Forelimb muscle (tissue), 1 donor: ENCODE data around the gene TNFRSF18. TPM values are rescaled to one million over a fixed set of nuclear protein-coding genes. Genes with fewer than 3 reads are reported as not detected.
"Not testable (repeated sequence)": the region's sequence is repeated elsewhere in the genome, so short reads cannot be mapped to it uniquely, and the experiment has no call there.

Source experiments
- DNase-seq: peaks from one replicate; pipeline ENCODE4 v3.0.0-alpha.2; 2013; ENCODE audit warnings: low read depth
- polyA plus RNA-seq: library from polyadenylated mRNA; unstranded; fragments of 120-200 nt; gene quantifications from one replicate; pipeline ENCODE4 v1.2.1, GENCODE V29; 2013; ENCODE audit not compliant: insufficient read length

Gene TNFRSF18
- polyA plus RNA-seq, 1 donor = 6.1 TPM

DNA sequence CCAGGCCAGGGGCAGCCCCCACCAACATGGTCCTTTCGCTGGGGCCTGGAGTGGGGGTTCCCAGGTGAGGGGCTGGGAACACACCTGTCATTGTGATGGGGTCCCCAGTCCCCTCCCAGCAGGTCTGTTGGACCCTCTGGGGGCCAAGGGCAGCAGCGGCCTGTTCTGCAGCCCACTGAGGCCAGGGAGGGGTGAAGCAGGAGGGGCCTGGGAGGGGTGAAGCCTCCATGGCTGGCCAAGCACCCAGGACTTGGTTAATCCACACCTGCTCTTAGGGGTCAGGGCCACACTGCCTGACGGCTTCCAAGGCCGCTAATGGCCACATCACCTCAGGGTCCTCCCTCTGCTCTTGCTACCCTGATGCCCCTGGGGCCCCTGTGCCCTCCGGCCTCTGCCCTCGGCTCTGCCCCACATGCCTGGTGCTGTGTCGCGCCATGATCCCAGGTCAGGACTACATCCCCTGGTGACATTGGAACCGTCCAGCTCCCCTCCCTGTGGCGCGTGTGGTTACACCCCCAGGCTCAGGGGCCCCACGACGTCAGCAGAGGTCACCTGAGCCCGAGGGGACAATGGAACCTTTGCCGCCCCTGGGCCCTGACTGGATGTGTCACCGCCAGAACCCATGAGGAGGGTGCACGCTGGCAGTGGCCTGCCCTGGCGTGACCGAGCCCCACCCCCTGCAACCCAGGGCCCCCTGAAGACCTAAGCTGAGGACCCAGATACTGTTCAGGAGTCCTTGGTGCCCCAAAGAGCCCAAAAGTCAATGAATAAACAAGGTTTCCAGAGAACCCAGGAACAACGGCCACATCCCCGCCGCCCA lies 7.0 kb downstream of the TNFRSF18 start:
- DNase-seq = no peak

GRCh38 chr1:1198423-1199140 lies 7.8 kb downstream of the TNFRSF18 start:
- DNase-seq = no peak

- DNase-seq = no peak
Observed at GRCh38 chr1:1197551-1198422, 8.6 kb downstream of the TNFRSF18 start.

- DNase-seq = no peak
Observed at GRCh38 chr1:1197188-1197500, 9.2 kb downstream of the TNFRSF18 start.

DNA sequence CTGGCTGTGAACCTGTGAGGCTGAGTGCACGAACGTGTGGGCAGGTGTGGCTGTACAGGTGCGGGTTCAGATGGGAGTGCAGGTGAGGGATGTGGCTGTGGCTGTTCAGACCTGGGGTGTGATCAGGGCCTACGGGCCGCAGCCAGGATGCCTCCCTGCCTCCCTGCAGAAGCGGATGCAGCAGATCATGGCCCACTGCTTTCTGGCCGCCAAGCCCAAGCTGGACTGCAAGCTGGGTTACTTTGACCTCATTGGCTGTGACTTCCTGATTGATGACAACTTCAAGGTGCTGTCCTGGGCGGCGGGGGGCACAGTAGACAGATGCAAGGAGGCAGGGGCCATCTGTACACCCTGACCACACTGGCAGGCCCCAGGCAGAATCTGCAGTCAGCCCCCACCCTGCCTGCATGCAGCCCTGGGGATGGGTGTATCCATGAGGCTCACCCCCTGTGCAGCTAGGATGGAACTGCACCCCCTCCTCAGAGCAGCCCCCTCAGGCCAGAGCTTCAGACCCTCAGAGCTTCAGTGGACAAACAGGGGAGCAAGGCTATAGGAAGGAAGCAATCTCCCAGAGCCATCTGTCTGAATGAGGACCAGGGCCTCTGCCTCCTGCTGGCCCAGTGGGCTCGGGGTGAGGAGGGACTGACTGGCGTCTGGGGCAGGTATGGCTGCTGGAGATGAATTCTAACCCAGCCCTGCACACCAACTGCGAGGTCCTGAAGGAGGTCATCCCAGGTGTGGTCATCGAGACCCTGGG lies 9.8 kb downstream of the TNFRSF18 start:
- no peak for DNase-seq

GRCh38 chr1:1195726-1196125 lies 10.7 kb downstream of the TNFRSF18 start:
- not testable (repeated sequence) for DNase-seq

DNA sequence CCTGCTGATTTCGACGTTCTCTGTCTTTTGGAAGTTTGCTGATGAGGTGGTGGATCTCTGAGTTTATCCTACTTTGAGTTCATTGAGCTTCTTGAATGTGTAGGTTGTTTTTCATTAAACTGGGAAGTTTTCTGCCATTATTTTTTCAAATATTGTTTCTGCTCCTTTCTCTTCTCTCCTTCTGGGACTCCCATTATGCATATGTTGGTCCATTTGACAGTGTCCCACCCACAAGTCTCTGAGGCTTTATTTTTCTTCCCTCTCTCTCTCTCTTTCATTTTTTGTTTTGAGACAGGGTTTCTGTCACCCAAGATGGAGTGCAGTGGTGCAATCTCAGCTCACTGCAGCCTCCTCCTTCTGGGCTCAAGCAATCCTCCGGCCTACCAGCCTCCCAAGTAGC lies 11.7 kb downstream of the TNFRSF18 start:
- no peak for DNase-seq

GRCh38 chr1:1191734-1192133 lies 14.7 kb downstream of the TNFRSF18 start:
- DNase-seq = no peak

DNA sequence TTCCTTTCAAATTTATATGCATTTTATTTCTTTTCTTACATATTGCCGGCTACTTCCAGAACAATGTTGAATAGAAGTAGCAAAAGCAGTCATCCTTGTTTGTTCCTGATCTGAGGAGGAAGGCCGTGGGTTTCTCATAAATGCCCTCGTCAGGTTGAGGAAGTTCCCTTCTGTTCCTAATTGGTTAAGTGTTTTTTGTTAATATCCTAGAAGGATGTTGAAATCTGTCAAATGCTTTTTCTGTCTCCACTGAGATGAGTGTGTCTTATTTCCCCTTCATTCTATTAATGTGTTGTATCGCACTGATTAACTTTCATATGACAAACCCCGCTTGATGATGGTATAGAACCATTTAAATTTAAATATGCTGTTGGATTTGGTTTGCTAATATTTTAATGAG lies 17.3 kb downstream of the TNFRSF18 start:
- no peak for DNase-seq

GRCh38 chr1:1187938-1188337 lies 18.5 kb downstream of the TNFRSF18 start:
- no peak for DNase-seq

DNA sequence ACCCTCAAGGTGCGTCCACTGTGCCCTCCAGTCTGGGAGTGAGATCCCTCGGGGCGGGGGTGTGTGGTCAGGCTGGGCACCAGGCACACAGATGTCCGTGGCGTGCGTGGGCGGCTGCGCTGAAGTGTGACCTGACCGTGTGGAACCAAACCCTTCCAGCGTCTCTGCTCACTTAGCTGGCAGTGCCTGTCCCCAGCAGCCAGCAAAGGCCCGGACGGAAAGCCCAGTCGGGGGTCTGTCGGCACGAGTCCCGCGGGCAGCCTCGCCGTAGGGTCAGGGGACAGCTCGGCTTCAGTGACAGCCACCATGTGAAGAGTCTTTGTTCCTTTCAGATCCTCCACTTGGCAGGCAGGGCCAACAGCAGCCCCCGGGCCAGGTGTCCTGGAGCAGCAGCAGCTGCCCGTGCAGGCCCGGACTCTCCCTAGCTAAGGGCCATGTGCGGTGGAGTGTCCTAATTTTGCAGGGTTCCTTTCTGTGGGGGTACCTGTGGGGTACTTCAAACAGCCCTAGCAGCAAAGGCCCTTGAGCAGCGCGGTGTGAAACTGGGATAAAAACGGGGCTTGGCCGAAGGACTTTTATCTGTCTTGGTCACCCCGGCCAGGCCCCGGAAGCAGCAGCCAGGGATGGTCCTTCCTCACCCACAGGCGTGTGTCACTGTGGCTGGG lies 21.2 kb downstream of the TNFRSF18 start:
- DNase-seq = no peak

DNA sequence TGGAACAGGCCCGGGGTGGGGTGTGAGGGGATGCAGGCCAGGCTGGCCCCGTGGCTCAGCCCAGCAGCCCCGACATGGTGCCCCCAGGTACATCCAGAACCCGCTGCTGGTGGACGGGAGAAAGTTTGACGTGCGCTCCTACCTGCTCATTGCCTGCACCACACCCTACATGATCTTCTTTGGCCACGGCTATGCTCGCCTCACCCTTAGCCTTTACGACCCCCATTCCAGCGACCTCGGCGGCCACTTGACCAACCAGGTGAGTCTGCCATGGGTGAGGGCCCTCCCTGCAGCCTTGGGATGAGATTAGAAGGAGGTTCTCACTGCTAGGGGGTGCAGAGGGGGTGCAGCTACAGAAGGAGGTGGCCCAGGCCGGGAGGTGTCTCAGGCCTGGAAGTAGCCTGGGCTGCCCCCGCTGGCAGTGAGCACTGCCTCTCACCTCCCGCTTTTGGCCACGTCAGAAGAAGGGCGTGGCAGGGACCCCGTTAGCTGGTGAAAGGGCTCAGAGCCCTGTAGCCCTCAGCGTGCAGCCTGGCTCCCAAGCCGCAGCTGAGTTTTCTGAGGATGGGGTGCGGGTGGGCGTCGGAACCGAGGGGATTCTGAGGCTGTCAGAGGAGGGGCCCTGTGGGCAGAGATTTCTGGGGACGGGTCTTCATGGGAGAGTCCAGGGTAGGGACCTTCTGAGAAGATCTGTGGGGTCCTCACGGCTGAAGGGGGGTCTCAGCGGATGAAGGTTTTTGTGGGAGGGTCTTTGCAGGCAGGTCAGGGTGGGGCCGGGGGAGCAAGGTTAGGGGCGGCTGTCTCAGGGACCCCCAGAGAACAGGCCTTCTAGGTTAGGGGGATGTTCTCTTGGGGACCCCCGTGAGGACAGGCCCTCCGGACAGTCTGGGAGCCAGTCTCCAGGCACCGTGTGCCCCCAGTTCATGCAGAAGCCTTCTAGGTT lies 22.3 kb downstream of the TNFRSF18 start:
- DNase-seq = no peak

GRCh38 chr1:1183221-1183747 lies 23.1 kb downstream of the TNFRSF18 start:
- no peak for DNase-seq

DNA sequence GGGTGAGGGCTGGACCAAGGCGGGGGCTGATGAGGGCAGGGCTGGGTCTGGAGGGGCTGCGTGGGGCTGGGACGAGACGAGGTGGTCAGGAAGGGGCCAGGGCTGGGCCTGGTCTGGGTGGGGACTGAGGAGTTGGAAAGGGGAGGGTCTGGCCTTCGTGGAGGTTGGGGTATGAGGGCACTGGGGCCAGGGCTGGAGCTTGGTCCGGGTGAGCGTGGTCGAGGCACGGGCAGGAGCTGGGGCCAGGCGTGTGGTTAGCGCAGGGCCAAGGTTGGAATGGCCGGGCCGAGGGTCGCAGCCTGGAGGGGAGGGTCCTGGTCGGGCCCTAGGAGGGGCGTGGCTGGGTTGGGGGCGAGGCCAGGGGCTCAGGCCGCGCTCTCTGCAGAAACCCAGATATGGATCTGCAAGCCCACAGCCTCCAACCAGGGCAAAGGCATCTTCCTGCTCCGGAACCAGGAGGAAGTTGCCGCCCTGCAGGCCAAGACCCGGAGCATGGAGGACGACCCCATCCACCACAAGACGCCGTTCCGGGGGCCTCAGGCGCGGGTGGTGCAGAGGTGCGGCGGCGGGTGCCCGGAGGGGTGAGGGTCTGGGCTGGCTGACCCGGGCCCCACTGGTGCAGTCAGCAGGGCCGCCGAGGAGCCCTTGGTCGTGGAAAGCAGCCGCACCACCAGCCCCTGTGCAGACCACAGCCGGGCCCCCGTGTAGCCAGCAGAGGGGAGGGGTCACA lies 23.7 kb downstream of the TNFRSF18 start:
- no peak for DNase-seq

- no peak for DNase-seq
Observed at GRCh38 chr1:1181938-1182410, 24.4 kb downstream of the TNFRSF18 start.

DNA sequence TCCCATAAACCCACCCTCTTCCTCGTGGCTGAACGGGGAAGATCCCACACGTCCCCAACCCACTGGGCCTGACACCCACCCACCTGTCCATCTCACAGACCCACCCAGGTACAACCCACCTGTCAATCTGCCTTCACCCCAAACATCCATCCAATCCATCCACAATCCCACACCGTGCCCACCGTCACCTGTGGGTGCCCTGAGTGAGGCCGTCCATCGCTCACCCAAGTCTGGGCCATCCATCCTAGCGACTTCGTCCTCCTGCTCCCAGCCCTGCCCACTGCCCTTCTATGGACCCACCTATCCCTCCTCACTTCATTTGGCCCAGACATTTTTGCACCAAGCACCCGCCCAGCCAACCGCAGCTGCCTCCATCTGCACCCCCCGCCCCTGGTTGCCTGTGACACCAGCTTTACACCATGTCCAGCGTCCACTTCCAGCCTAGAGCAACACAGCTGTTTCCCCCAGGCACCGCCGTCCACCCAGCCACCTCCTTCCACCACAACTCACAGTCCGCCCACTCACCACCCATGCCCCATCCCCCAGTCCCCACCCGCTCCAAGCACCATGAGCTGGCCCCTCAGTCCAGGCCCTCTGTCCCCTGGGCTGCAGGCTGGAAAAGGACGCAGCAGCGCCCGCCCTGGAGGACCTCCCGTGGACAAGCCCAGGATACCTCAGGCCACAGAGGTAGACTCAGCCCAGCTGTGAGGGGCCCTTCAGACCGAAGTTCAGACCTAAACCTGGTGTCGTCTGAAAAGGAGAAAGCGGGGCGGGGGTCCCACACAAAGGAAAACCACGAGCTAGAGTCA lies 25.1 kb downstream of the TNFRSF18 start:
- DNase-seq = no peak

DNA sequence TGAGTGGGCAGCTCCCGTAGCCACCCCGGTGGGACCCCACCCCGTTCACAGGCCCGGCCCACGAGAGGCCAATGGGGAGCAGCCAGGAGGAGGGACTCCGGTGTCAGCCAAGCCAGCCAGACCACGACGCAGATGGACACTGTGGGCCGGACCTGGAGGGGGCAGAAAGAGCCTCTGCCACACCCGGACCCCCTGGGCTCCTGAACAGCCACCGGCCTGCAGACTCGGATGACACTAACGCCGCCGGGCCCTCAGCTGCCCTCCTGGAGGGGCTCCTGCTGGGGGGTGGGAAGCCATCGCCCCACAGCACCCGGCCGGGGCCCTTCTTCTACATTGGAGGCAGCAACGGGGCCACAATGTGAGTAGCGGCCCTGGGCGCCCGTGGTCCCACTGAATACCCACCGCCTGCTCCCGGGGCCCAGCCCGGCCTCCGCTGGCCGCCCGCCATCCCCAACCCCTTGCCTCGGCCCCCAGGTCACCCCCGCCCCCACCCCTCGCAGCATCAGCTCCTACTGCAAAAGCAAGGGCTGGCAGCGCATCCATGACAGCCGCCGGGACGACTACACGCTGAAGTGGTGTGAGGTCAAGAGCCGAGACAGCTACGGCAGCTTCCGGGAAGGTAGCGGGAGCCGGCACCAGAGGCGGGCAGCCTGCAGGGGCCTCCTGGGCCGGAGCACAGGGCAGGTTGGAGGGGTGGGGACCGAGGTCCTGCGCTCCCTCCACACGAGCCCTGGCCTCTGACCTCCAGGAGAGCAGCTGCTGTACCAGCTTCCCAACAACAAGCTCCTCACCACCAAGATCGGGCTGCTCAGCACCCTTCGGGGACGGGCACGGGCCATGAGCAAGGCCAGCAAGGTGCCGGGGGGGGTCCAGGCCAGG lies 26.2 kb downstream of the TNFRSF18 start:
- DNase-seq = no peak
